Caki2 (cell line): Measurements from ENCODE around the gene ERO1A. TPM values are rescaled to one million over a fixed set of nuclear protein-coding genes. Genes with fewer than 3 reads are reported as not detected.
A peak's percentile ranks its signal among the peaks of the same experiment; 100 is the strongest.

Experiments used
- DNase-seq: peaks from one replicate; pipeline ENCODE4 v3.0.0-alpha.2; 2015; ENCODE audit warnings: low read depth
- in situ Hi-C: cut with HindIII; loops from 2 replicates; pipeline ENCODE4 v1.10.0; 2016; ENCODE audit warnings: low sequenced_read_pairs, low pct_unique_long_range_greater_than_20kb, mixed read lengths
- total RNA-seq: library from RNA; depleted of rRNA; stranded (reverse); fragments of >200 nt; shearing (Covaris generic); gene quantifications from 2 replicates; pipeline ENCODE4 v1.2.3, GENCODE V29; 2014; ENCODE audit warnings: low replicate concordance

The ERO1A gene
- total RNA-seq, 1 experiment from 2014 or later = 82.4 TPM

GRCh38 chr14:52703664-52704063 is 8.3 kb upstream of the ERO1A start:
- in situ Hi-C loops = no loop called here
- DNase-seq = no peak

GRCh38 chr14:52703225-52703624 is 7.9 kb upstream of the ERO1A start:
- no peak for DNase-seq
- in situ Hi-C loops = no loop called here

DNA sequence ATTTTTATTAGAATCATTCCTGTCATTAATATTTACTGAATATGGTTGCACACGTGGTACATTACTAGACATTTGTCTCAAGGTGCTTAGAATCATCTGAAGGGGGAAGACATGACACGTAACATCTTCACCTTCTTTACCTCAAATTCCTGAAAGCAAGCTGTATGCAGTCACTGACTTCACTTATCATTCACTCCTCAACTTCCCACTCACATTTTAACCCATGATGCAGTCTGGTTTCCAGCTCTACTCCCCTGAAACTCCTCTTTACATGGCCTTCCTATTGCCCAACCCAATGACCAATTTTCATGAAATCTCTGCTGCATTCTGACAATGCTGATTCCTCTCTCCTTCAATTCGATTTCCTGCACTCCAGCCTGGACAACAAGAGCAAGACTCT is 5.9 kb upstream of the ERO1A start:
- DNase-seq = no peak
- in situ Hi-C loops = no loop called here

GRCh38 chr14:52700701-52701172 is 5.4 kb upstream of the ERO1A start:
- in situ Hi-C loops = no loop called here
- DNase-seq = peak; percentile 31

DNA sequence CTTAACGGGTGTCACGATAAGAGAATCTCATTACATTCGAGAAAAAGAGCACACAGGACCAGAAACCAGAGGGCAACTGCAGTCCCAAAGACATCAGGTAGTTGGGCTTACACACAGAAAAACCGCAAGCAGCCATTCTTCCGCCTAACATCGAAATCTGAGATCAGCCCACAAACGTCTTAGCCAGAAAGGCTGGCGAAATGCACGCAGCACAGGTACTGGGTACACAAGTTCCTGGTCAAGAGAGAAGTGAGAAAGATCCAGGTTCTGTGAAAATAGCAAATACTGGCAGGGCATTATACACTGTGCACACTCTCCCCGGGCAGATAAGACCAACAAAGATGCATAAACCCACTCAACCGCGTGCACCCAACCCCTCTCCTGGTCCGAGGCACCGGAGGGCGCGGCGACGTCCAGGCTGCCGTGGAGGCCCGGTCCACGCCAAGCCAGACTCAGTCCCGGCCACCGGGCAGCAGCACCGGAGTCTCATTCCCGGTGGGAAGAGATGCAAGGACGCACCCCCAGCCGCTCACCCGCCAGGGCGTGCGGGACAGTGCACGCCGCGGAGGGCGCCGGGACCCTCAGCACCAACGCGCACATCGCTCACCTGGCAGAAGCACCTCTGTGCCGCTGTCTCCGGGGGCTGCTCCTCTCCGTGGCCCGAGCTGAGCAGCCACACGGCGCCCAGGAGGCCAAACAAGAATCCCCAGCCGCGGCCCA is 437 bp downstream of the ERO1A start:
- peak; percentile 58 for DNase-seq

GRCh38 chr14:52693532-52693931 is 1.8 kb downstream of the ERO1A start:
- in situ Hi-C loops = no loop called here
- DNase-seq = no peak

More for the DNA sequence above, 437 bp downstream of the ERO1A start:
- in situ Hi-C loops = no loop called here

DNA sequence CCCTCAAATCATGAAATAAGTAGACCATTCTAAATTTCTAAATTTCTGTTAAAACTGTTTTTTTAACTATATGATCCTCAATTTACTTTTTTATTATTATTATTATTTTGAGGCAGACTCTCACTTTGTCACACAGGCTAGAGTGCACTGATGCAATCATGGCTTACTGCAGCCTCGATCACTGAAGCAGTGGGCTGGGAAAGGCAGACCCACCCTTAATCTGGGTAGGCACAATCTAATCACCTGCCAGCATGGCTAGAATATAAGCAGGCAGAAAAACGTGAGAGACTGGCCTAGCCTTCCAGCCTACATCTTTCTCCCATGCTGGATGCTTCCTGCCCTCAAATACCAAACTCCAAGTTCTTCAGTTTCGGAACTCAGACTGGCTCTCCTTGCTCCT is 2.3 kb downstream of the ERO1A start:
- in situ Hi-C loops = no loop called here
- DNase-seq = no peak

GRCh38 chr14:52692248-52692962 is 3.0 kb downstream of the ERO1A start:
- in situ Hi-C loops = no loop called here
- DNase-seq = no peak

- in situ Hi-C loops = no loop called here
- no peak for DNase-seq
These were observed 4.2 kb downstream of the ERO1A start for GRCh38 chr14:52690983-52691760.

DNA sequence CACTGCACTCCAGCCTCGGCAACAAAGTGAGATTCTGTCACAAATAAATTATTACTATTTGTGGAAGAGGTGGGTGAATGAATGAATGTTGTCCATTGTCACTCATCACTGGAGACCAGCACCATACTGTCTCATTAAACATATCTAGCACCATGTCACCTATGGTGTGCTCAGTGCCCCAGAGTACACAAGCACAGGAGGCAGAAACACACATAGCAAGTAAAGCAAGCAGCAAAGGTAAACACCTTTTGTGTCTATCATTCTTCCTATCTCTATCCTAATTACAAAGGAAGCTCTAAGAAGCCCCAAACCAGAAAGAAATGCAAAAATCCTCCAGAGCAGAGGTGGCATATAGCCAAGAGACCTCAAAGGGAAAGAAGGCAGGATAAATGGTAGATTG is 9.2 kb downstream of the ERO1A start:
- in situ Hi-C loops = no loop called here
- no peak for DNase-seq

DNA sequence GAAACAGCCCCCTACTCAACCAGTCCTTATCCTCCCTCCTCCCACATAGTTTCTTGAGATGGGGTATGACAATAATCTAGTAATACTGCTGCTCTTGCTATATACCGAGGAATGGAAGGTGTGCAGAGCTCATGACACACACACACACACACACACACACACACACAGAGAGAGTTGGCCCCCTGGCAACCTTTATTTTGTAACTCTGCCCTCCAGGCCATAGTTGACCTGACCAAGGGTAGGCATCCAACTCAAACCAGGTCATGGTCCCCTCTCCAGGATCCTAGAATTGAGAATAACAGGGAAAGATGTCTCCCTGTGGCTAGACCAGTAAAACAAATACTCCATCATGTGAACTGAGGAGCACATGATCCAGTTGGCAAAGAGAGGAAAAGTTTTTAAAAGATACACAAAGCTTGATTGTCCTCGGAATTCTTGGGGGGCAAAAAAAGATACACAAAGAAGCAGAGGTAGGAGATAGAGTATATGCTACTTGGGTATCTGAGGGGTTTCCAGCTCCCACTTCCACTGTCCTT is 11.3 kb downstream of the ERO1A start:
- in situ Hi-C loops = no loop called here
- no peak for DNase-seq

- in situ Hi-C loops = no loop called here
These were observed 16.8 kb downstream of the ERO1A start for GRCh38 chr14:52678591-52678990.

DNA sequence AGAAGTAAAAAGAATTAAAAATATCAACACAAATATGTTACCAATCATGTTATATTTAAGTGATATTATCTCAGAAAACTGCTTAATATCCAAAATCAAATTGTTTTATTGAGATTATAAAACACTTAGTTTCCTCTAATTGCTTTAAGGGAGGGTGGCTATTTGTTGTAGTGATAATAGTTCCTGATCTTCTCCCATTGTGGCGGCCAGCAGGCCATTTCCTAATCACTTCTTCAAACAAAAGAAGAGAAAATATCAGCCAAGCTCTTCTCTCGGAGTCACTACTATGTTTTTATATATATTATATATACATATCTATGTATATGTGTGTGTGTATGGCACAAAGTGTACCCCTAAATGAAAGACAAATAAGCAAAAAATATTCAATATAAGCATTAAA is 31.5 kb downstream of the ERO1A start:
- in situ Hi-C loops = no loop called here
- no peak for DNase-seq

More at GRCh38 chr14:52678591-52678990, 16.8 kb downstream of the ERO1A start:
- no peak for DNase-seq

- in situ Hi-C loops = no loop called here
These were observed 34.0 kb downstream of the ERO1A start for GRCh38 chr14:52661314-52661713.

GRCh38 chr14:52660832-52661231 is 34.5 kb downstream of the ERO1A start:
- in situ Hi-C loops = no loop called here
- no peak for DNase-seq

More at GRCh38 chr14:52661314-52661713, 34.0 kb downstream of the ERO1A start:
- no peak for DNase-seq

DNA sequence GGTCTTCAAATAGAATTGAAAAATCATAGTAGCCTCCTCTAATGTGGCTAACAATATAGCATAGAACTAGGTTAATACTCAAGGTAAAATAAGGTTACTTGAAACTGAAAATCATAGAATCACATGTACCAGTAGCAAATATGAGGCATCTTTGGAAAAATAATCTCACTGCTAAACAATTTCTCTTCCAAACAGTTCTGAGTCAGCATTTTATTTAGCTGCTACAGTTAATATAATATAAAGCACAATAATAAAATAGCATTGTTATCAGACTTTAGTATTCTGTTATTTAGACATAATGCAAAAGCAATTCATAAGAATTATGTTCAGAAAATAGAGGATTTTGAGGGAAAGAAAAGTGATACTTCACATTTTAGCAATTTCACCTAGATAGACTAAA is 35.0 kb downstream of the ERO1A start:
- in situ Hi-C loops = no loop called here
- no peak for DNase-seq

DNA sequence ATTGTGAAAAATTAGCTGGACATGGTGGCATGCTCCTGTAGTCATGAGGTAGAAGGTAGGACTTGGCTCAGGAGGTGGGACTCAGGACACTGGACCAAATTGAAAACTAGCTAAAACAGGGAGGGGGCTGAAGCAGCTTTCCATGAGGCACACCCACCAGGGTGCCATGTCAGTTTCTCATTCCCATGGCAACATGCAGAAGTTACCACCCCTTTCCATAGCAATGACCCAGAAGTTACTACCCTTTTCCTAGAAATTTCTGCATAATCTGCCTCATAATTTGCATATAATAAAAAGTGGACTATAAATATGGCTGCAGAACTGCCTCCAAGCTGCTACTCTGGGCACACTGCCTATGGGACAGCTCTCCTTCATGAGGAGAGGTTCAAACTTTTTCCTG is 38.5 kb downstream of the ERO1A start:
- in situ Hi-C loops = no loop called here
- DNase-seq = no peak

DNA sequence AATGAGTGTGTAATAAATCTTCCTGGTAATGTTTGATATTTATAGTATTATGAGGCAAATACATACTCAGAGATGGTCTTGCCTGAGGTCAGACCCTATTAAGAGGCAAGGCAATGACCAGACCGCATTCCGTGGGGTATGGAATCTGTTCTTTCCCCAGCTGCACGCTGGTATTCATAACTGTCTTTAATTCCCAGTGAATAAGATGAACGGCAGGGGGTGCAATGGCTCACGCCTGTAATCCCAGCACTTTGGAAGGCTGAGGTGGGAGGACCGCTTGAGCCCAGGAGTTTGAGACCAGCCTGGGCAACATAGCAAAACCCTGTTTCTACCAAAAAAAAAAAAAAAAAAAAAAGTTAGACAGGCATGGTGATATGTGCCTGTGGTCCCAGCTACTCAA is 44.6 kb downstream of the ERO1A start:
- no peak for DNase-seq
- in situ Hi-C loops = no loop called here

- in situ Hi-C loops = no loop called here
- DNase-seq = no peak
These were observed 45.8 kb downstream of the ERO1A start for GRCh38 chr14:52649511-52649910.
